ENCODE results near the gene GDA.

DNA sequence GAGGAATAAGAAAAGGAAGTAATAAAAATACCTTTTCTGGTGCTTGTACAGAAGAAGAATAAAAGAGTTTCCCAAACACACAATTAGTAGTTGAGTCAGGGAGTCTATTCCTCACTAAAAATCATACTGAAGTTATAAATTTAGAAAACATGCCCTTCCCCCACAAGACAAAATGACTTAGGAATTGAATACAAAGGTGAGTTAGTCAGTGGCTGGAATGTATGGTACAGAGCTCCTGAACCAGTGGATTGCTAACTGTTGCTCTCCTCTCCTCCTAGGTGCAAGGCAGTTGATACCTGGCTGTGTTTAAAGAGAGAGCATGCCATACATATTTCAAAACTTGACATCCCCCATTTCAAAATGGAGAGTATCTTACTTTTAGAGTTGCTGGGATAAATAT is 1.9 kb downstream of the GDA start:
- TF ChIP-seq, protein P1, sequence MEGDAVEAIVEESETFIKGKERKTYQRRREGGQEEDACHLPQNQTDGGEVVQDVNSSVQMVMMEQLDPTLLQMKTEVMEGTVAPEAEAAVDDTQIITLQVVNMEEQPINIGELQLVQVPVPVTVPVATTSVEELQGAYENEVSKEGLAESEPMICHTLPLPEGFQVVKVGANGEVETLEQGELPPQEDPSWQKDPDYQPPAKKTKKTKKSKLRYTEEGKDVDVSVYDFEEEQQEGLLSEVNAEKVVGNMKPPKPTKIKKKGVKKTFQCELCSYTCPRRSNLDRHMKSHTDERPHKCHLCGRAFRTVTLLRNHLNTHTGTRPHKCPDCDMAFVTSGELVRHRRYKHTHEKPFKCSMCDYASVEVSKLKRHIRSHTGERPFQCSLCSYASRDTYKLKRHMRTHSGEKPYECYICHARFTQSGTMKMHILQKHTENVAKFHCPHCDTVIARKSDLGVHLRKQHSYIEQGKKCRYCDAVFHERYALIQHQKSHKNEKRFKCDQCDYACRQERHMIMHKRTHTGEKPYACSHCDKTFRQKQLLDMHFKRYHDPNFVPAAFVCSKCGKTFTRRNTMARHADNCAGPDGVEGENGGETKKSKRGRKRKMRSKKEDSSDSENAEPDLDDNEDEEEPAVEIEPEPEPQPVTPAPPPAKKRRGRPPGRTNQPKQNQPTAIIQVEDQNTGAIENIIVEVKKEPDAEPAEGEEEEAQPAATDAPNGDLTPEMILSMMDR (IDR thresholded peaks at IDR 0.05; ENCODE audit: low read depth, low read length), result no peak
- no peak for TF ChIP-seq EZH2phosphoT487 (IDR thresholded peaks at IDR 0.05; ENCODE audit: low read depth)
